Mesenchymal stem cell (in vitro differentiated cells and primary cell): ENCODE results near the gene COL15A1.

ENCODE experiments used
- DNase-seq: peaks from one replicate; pipeline ENCODE4 v3.0.0-alpha.2; 2013
- H2AFZ ChIP-seq: one replicate; pipeline ENCODE4 v1.6.1; 2013; ENCODE audit warnings: low read depth, mild to moderate bottlenecking, control low read depth, inconsistent platforms, low read length, moderate library complexity
- H2AK5ac ChIP-seq: 2 replicates; pipeline ENCODE4 v1.6.1; 2013; ENCODE audit warnings: low read length, moderate library complexity, mild to moderate bottlenecking, inconsistent platforms; ENCODE audit not compliant: severe bottlenecking
- H2BK120ac ChIP-seq: one replicate; pipeline ENCODE4 v1.6.1; 2013; ENCODE audit warnings: low read depth, mild to moderate bottlenecking, inconsistent platforms, low read length, moderate library complexity
- H2BK12ac ChIP-seq, 2 experiments: one replicate each; pipeline ENCODE4 v1.6.1; 2013; ENCODE audit warnings: inconsistent platforms in 2 of 2, low read length in 2 of 2, mild to moderate bottlenecking in 2 of 2, moderate library complexity in 2 of 2, control low read depth in 1 of 2
- H2BK15ac ChIP-seq: one replicate; pipeline ENCODE4 v1.6.1; 2013; ENCODE audit warnings: mild to moderate bottlenecking, low read depth, inconsistent platforms; ENCODE audit not compliant: poor library complexity, severe bottlenecking
- H2BK5ac ChIP-seq: 2 replicates; pipeline ENCODE4 v1.6.1; 2013; ENCODE audit warnings: low read depth, mild to moderate bottlenecking, low read length, control low read depth, inconsistent platforms; ENCODE audit not compliant: poor library complexity, severe bottlenecking
- H3K14ac ChIP-seq, 2 experiments: one replicate each; pipeline ENCODE4 v1.6.1; 2013; ENCODE audit warnings: inconsistent platforms in 2 of 2, low read length in 2 of 2, control low read depth in 1 of 2, mild to moderate bottlenecking in 1 of 2, moderate library complexity in 1 of 2
- H3K18ac ChIP-seq, 2 experiments: one replicate each; pipeline ENCODE4 v1.6.1; 2013; ENCODE audit warnings: inconsistent platforms in 2 of 2, low read length in 2 of 2, control low read depth in 1 of 2, low read depth in 1 of 2, mild to moderate bottlenecking in 1 of 2
- H3K23ac ChIP-seq, 2 experiments: one replicate each; pipeline ENCODE4 v1.6.1; 2013; ENCODE audit warnings: inconsistent platforms in 2 of 2, low read length in 2 of 2, mild to moderate bottlenecking in 2 of 2, moderate library complexity in 2 of 2, control low read depth in 1 of 2
- H3K27ac ChIP-seq: 2 replicates; pipeline ENCODE4 v1.5.1; 2013; ENCODE audit warnings: mild to moderate bottlenecking, moderate library complexity, low read length, control low read depth, inconsistent platforms; ENCODE audit not compliant: poor library complexity, severe bottlenecking
- H3K27me3 ChIP-seq, 2 experiments: 2 replicates each; pipeline versions ENCODE4 v1.6.1 to v1.7.0; 2013; ENCODE audit warnings: low read length in 2 of 2, mild to moderate bottlenecking in 2 of 2, moderate library complexity in 2 of 2, control low read depth in 1 of 2, inconsistent platforms in 1 of 2; ENCODE audit not compliant: control insufficient read depth in 1 of 2, insufficient read depth in 1 of 2
- H3K36me3 ChIP-seq, 2 experiments: 2 replicates each; pipeline versions ENCODE4 v1.6.1 to v1.7.0; 2013; ENCODE audit warnings: low read length in 2 of 2, control low read depth in 1 of 2, inconsistent platforms in 1 of 2, low read depth in 1 of 2, mild to moderate bottlenecking in 1 of 2; ENCODE audit not compliant: insufficient read depth in 2 of 2, control insufficient read depth in 1 of 2
- H3K4ac ChIP-seq, 2 experiments: one replicate each; pipeline ENCODE4 v1.6.1; 2013; ENCODE audit warnings: inconsistent platforms in 2 of 2, low read length in 2 of 2, mild to moderate bottlenecking in 2 of 2, moderate library complexity in 2 of 2, control low read depth in 1 of 2, low read depth in 1 of 2
- H3K4me1 ChIP-seq: 2 replicates; pipeline ENCODE4 v1.6.1; 2013; ENCODE audit warnings: low read depth, low read length, control low read depth; ENCODE audit not compliant: control insufficient read depth, insufficient read depth
- H3K4me2 ChIP-seq: 2 replicates; pipeline ENCODE4 v1.6.1; 2013; ENCODE audit warnings: low read length, mild to moderate bottlenecking, inconsistent platforms; ENCODE audit not compliant: poor library complexity, severe bottlenecking
- H3K4me3 ChIP-seq, 2 experiments: 2 replicates each; pipeline versions ENCODE4 v1.5.1 to v1.7.0; 2013; ENCODE audit warnings: low read length in 2 of 2, mild to moderate bottlenecking in 2 of 2, control low read depth in 1 of 2, low read depth in 1 of 2; ENCODE audit not compliant: insufficient read depth in 1 of 2
- H3K79me1 ChIP-seq: replicated peaks from 2 replicates; pipeline ENCODE4 v1.6.1; 2013; ENCODE audit warnings: mild to moderate bottlenecking, control low read depth, low read length, inconsistent platforms; ENCODE audit not compliant: poor library complexity, severe bottlenecking
- H3K9ac ChIP-seq: 2 replicates; pipeline ENCODE4 v1.7.0; 2013; ENCODE audit warnings: mild to moderate bottlenecking, low read length, moderate library complexity
- H3K9me3 ChIP-seq: 2 replicates; pipeline ENCODE4 v1.7.0; 2013; ENCODE audit warnings: mild to moderate bottlenecking, low read length; ENCODE audit not compliant: control insufficient read depth
- H4K8ac ChIP-seq: one replicate; pipeline ENCODE4 v1.6.1; 2013; ENCODE audit warnings: inconsistent platforms, mild to moderate bottlenecking, low read length, moderate library complexity
- H4K91ac ChIP-seq: one replicate; pipeline ENCODE4 v1.6.1; 2013; ENCODE audit warnings: mild to moderate bottlenecking, low read length, inconsistent platforms
- WGBS: methylation state at CpG from one replicate; pipeline ENCODE4 v1.1.7; 2013; ENCODE audit warnings: mixed read lengths; 5-methylcytosine and 5-hydroxymethylcytosine counted together

COL15A1 gene

GRCh38 chr9:99023831-99024230, 80.1 kb downstream of the COL15A1 start:
- H4K8ac ChIP-seq: no peak overlapping the region
- H3K27me3 ChIP-seq: peaks cover 0 to 12% of the 10 kb centered on the region in 2 experiments
- H3K4me3 ChIP-seq: no peak overlapping the region
- no peak overlapping the region for H2AK5ac ChIP-seq
- H3K4me2 ChIP-seq: no peak overlapping the region
- no peak overlapping the region for H4K91ac ChIP-seq
- no peak overlapping the region for H3K14ac ChIP-seq
- no peaks in the 10 kb centered on the region for H3K9me3 ChIP-seq
- no peak overlapping the region for H3K23ac ChIP-seq
- no peak overlapping the region for H2BK120ac ChIP-seq
- no peak overlapping the region for H3K9ac ChIP-seq
- H3K79me1 ChIP-seq: no peaks in the 10 kb centered on the region
- H3K4me1 ChIP-seq: peaks cover 31% of the 10 kb centered on the region
- no peak overlapping the region for H2BK5ac ChIP-seq
- H3K18ac ChIP-seq: no peak overlapping the region
- H2AFZ ChIP-seq: no peak overlapping the region
- no peak overlapping the region for H2BK12ac ChIP-seq
- peaks cover 4 to 18% of the 10 kb centered on the region in 2 experiments for H3K36me3 ChIP-seq
- no peak overlapping the region for H2BK15ac ChIP-seq
- no peak overlapping the region for H3K4ac ChIP-seq
- DNase-seq: peak; percentile 67
- WGBS: 91% methylated on average over 1 of the region's 1 CpG
- H3K27ac ChIP-seq: no peak overlapping the region

GRCh38 chr9:99024959-99025358, 81.3 kb downstream of the COL15A1 start:
- no peak overlapping the region for H3K4ac ChIP-seq
- H3K79me1 ChIP-seq: no peaks in the 10 kb centered on the region
- H2BK12ac ChIP-seq: no peak overlapping the region
- no peak overlapping the region for H4K91ac ChIP-seq
- H3K4me2 ChIP-seq: no peak overlapping the region
- no peaks in the 10 kb centered on the region for H3K9me3 ChIP-seq
- no peak overlapping the region for H2BK15ac ChIP-seq
- H3K4me1 ChIP-seq: peaks cover 29% of the 10 kb centered on the region
- 89% methylated on average over 5 of the region's 6 CpGs for WGBS
- peak overlapping the region; percentile 39 for H2AK5ac ChIP-seq
- H3K27me3 ChIP-seq: peaks cover 0 to 12% of the 10 kb centered on the region in 2 experiments
- no peak overlapping the region for H3K27ac ChIP-seq
- no peak overlapping the region for H2BK120ac ChIP-seq
- no peak overlapping the region for H2AFZ ChIP-seq
- H4K8ac ChIP-seq: no peak overlapping the region
- no peak overlapping the region for H3K4me3 ChIP-seq
- H2BK5ac ChIP-seq: no peak overlapping the region
- peaks cover 4 to 18% of the 10 kb centered on the region in 2 experiments for H3K36me3 ChIP-seq
- H3K18ac ChIP-seq: no peak overlapping the region
- no peak overlapping the region for H3K14ac ChIP-seq
- no peak for DNase-seq
- H3K23ac ChIP-seq: no peak overlapping the region
- no peak overlapping the region for H3K9ac ChIP-seq

- Histone ChIP-seq H2BK5ac (no peak overlapping the region), H3K79me1 (no peaks in the 10 kb centered on the region), H2BK120ac (no peak overlapping the region), H4K91ac (peak overlapping the region; percentile 57), H3K4ac (no peak overlapping the region), H3K27me3 (peaks cover 0 to 12% of the 10 kb centered on the region in 2 experiments), H3K4me2 (no peak overlapping the region), H3K14ac (no peak overlapping the region), H2BK12ac (peak overlapping the region; percentile 38 to 42), H3K18ac (peak overlapping the region in 1 of 2 experiments; percentile 23), H3K4me3 (no peak overlapping the region), H3K9ac (no peak overlapping the region), H3K23ac (no peak overlapping the region), H2AK5ac (peak overlapping the region; percentile 63), H4K8ac (no peak overlapping the region), H3K9me3 (no peaks in the 10 kb centered on the region), H3K27ac (no peak overlapping the region), H2AFZ (no peak overlapping the region), H3K4me1 (peaks cover 24% of the 10 kb centered on the region), H3K36me3 (peaks cover 4 to 18% of the 10 kb centered on the region in 2 experiments), H2BK15ac (no peak overlapping the region)
- WGBS: 95% methylated on average over 5 of the region's 6 CpGs
- no peak for DNase-seq
Observed at GRCh38 chr9:99025616-99026270, 82.0 kb downstream of the COL15A1 start.

DNA sequence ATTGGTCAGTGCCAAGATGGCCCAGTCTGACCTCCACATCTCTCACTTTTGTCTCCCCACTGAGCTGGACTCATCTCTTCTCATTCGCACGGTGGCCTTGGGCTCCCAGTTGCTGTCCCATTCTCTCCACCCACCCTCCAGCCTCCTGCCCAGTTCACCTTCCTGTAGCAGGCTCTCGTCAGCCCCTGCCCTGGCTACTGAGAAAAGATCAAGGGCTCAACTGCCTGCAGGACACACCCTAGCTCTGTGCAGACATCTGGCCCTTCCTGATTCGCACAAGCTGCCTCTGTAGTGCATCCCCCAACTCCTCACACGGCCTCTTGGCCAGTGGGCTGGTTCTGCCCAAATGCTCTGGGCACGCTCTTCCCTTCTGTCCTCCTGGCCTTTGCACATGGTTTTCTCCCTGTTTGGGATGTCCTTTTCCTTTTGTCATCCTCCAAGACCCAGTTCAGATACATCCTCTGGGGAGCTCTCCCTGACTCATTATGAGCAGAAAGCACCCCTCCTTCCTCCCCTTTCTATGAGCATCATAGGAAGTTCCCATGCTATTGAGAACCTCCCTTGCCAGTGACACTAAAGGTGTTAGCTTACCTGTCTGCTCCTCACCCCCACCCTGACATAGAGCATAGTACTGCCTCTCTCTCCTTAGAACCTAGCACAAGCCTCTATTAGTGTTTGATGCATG, 82.7 kb downstream of the COL15A1 start:
- Histone ChIP-seq H3K9ac (no peak overlapping the region), H2BK120ac (no peak overlapping the region), H3K18ac (peak overlapping the region; percentile 6 to 23), H2AFZ (no peak overlapping the region), H3K27me3 (peaks cover 0 to 12% of the 10 kb centered on the region in 2 experiments), H2BK15ac (peak overlapping the region; percentile 85), H3K4me1 (peaks cover 26% of the 10 kb centered on the region), H3K4me2 (no peak overlapping the region), H2BK12ac (peak overlapping the region in 1 of 2 experiments; percentile 38), H3K9me3 (no peaks in the 10 kb centered on the region), H3K27ac (no peak overlapping the region), H3K14ac (no peak overlapping the region), H4K8ac (no peak overlapping the region), H2AK5ac (peak overlapping the region; percentile 63), H2BK5ac (no peak overlapping the region), H3K36me3 (peaks cover 4 to 18% of the 10 kb centered on the region in 2 experiments), H4K91ac (peak overlapping the region; percentile 57), H3K4ac (no peak overlapping the region), H3K23ac (no peak overlapping the region), H3K79me1 (no peaks in the 10 kb centered on the region), H3K4me3 (no peak overlapping the region)
- 94% methylated on average over 6 of the region's 6 CpGs for WGBS
- no peak for DNase-seq
